ENCODE data around the gene TIGD1. TPM values are rescaled to one million over a fixed set of nuclear protein-coding genes. Genes with fewer than 3 reads are reported as not detected.
A peak's percentile ranks its signal among the peaks of the same experiment; 100 is the strongest.

The TIGD1 gene
- total and polyA plus RNA-seq, 11 donors, result 0.99 to 3.8 (median 1.6) TPM

GRCh38 chr2:232523682-232524597 is 26.4 kb downstream of the TIGD1 start:
- no peak overlapping the region for H3K27ac ChIP-seq
- H3K4me3 ChIP-seq, result peak overlapping the region; percentile 4 to 51 (median 38)
- DNase-seq, result peak in 3 of 5 donors; percentile 37 to 50 (median 40)
- peaks cover 0 to 44% (median 21%) of the 10 kb centered on the region in 12 donors for H3K4me1 ChIP-seq
- H3K9me3 ChIP-seq, result no peaks in the 10 kb centered on the region
- WGBS, 4 donors, result 1 to 3% (median 2%) methylated on average over 33 to 75 of the region's 75 CpGs
- ATAC-seq, result peak in 3 of 4 donors; percentile 25 to 51 (median 36)
- H3K36me3 ChIP-seq, result no peaks in the 10 kb centered on the region
- peak in 6 of 12 donors; percentile 11 to 47 (median 28) for TF ChIP-seq CTCF (IDR thresholded peaks at IDR 0.05)
- no peak for TF ChIP-seq POLR2A (IDR thresholded peaks at IDR 0.05)
- H3K27me3 ChIP-seq, result peaks cover 30 to 63% (median 47%) of the 10 kb centered on the region in 9 donors
- intact Hi-C loops (cut with DNase I), result loop anchor here (2.0 to 10.0 kb wide), 6 partner anchors 72 to 619 kb away; no protein-coding TSS in a partner anchor

- no peaks in the 10 kb centered on the region for H3K36me3 ChIP-seq
- no peak for DNase-seq
- H3K27me3 ChIP-seq, result peaks cover 30 to 63% (median 47%) of the 10 kb centered on the region in 9 donors
- no peaks in the 10 kb centered on the region for H3K9me3 ChIP-seq
- peak overlapping the region in 9 of 12 donors; percentile 4 to 51 (median 39) for H3K4me3 ChIP-seq
- no peak for ATAC-seq
- no peak overlapping the region for H3K27ac ChIP-seq
- intact Hi-C loops (cut with DNase I), result loop anchor here (2.0 to 10.0 kb wide), 6 partner anchors 71 to 619 kb away; no protein-coding TSS in a partner anchor
- TF ChIP-seq CTCF (IDR thresholded peaks at IDR 0.05) (no peak), POLR2A (IDR thresholded peaks at IDR 0.05) (no peak)
- 13 to 24% (median 15%) methylated on average over 13 to 16 of the region's 16 CpGs for WGBS, 4 donors
- peaks cover 0 to 44% (median 21%) of the 10 kb centered on the region in 12 donors for H3K4me1 ChIP-seq
These were observed 27.0 kb downstream of the TIGD1 start for GRCh38 chr2:232523402-232523681.

- Histone ChIP-seq H3K27me3 (peaks cover 30 to 69% (median 47%) of the 10 kb centered on the region in 9 donors), H3K36me3 (no peaks in the 10 kb centered on the region), H3K9me3 (no peaks in the 10 kb centered on the region), H3K4me1 (peaks cover 0 to 44% (median 21%) of the 10 kb centered on the region in 12 donors), H3K4me3 (peak overlapping the region in 6 of 12 donors; percentile 7 to 40 (median 24)), H3K27ac (no peak overlapping the region)
- no peak for ATAC-seq
- TF ChIP-seq POLR2A (IDR thresholded peaks at IDR 0.05) (no peak), CTCF (IDR thresholded peaks at IDR 0.05) (no peak)
- intact Hi-C loops (cut with DNase I), result loop anchor here (2.0 to 10.0 kb wide), 6 partner anchors 71 to 618 kb away; no protein-coding TSS in a partner anchor
- WGBS, 4 donors, result 18 to 24% (median 23%) methylated on average over 16 to 46 of the region's 46 CpGs
- no peak for DNase-seq
These were observed 27.5 kb downstream of the TIGD1 start for GRCh38 chr2:232522623-232523401.
